Hepatic stellate cell (primary cell): ENCODE results near the gene RNF150.
A peak's percentile ranks its signal among the peaks of the same experiment; 100 is the strongest.
"Not testable (repeated sequence)": the region's sequence is repeated elsewhere in the genome, so short reads cannot be mapped to it uniquely, and the experiment has no call there.

Source experiments
- DNase-seq: peaks from one replicate; pipeline ENCODE4 v3.0.0; 2011; ENCODE audit warnings: low spot score

Gene RNF150

GRCh38 chr4:141133146-141133998 is at the start of gene RNF150:
Gene RNF150 (minus strand): TSS chr4:141133469.
- peak; percentile 76 for DNase-seq

GRCh38 chr4:141180991-141181761 is 47.9 kb upstream of the RNF150 start:
- DNase-seq = no peak

- no peak for DNase-seq
Measured at GRCh38 chr4:141179474-141180373, 46.5 kb upstream of the RNF150 start.

GRCh38 chr4:141177171-141177570 is 43.9 kb upstream of the RNF150 start:
- no peak for DNase-seq

GRCh38 chr4:141174457-141174856 is 41.2 kb upstream of the RNF150 start:
- no peak for DNase-seq

GRCh38 chr4:141170671-141171070 is 37.4 kb upstream of the RNF150 start:
- DNase-seq = no peak

- DNase-seq = no peak
Measured at GRCh38 chr4:141169391-141169790, 36.1 kb upstream of the RNF150 start.

GRCh38 chr4:141165001-141165400 is 31.7 kb upstream of the RNF150 start:
- not testable (repeated sequence) for DNase-seq

GRCh38 chr4:141159027-141159426 is 25.8 kb upstream of the RNF150 start:
- no peak for DNase-seq

GRCh38 chr4:141158219-141158618 is 24.9 kb upstream of the RNF150 start:
- peak; percentile 14 for DNase-seq

GRCh38 chr4:141155586-141155985 is 22.3 kb upstream of the RNF150 start:
- no peak for DNase-seq

GRCh38 chr4:141154725-141155124 is 21.5 kb upstream of the RNF150 start:
- DNase-seq = no peak

- no peak for DNase-seq
Measured at GRCh38 chr4:141153751-141154510, 20.7 kb upstream of the RNF150 start.

GRCh38 chr4:141144207-141144606 is 10.9 kb upstream of the RNF150 start:
- no peak for DNase-seq

GRCh38 chr4:141142423-141142822 is 9.2 kb upstream of the RNF150 start:
- DNase-seq = no peak

GRCh38 chr4:141140391-141141200 is 7.3 kb upstream of the RNF150 start:
- no peak for DNase-seq

- peak; percentile 31 for DNase-seq
Measured at GRCh38 chr4:141133999-141134995, 1.0 kb upstream of the RNF150 start.

GRCh38 chr4:141132709-141133145 is 542 bp downstream of the RNF150 start:
- DNase-seq = peak; percentile 78

GRCh38 chr4:141132072-141132708 is 1.1 kb downstream of the RNF150 start:
- DNase-seq = peak; percentile 40
